Upper lobe of left lung (tissue), 4 donors: Measurements from ENCODE around the gene SHOC1.

Experiments used
- CTCF ChIP-seq, 6 experiments: fragments of 450-650 bp in 4 of 6; fragments of 200-600 bp in 2 of 6; sonication (generic) in 2 of 6; IDR thresholded peaks; one replicate each; pipeline ENCODE4 v1.5.1; 2016 to 2019; ENCODE audit warnings: antibody characterized with exemption in 6 of 6
- EP300 ChIP-seq, 4 donors: sonication (generic); formaldehyde crosslinking; IDR thresholded peaks; one replicate each; pipeline ENCODE4 v1.5.1; 2017; ENCODE audit warnings: antibody characterized with exemption in 4 of 4, control low read depth in 2 of 4
- POLR2A ChIP-seq, 4 donors: fragments of 450-650 bp; IDR thresholded peaks; one replicate each; pipeline ENCODE4 v1.5.1; 2016 to 2017; ENCODE audit warnings: antibody characterized with exemption in 4 of 4, mild to moderate bottlenecking in 2 of 4
- POLR2AphosphoS5 ChIP-seq, 2 donors: sonication (generic); formaldehyde crosslinking; IDR thresholded peaks; one replicate each; pipeline ENCODE4 v1.5.1; 2017; ENCODE audit warnings: antibody characterized with exemption in 2 of 2

DNA sequence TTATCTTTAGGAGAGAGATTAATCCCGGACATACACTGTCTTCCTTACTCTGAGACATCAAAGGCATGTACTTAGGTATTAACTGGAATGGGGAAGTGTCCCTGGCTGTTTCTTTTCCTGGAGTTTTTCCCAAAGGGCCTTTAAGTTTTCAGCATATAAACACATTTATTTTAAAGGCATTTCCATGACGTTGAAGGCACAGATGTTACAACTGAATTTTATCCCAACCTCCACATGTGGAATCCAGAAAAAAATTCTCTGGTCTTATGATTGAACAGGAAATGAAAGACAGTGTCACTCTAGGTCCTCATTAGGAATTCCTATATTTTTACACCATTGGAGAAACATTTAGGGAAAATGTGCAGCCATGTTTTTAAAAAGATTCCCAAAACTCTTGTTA lies 41.6 kb upstream of the SHOC1 start:
- no peak for TF ChIP-seq CTCF (IDR thresholded peaks at IDR 0.05)
- no peak for TF ChIP-seq POLR2A (IDR thresholded peaks at IDR 0.05)
- no peak for TF ChIP-seq EP300 (IDR thresholded peaks at IDR 0.05)
- TF ChIP-seq POLR2AphosphoS5 (IDR thresholded peaks at IDR 0.05): no peak
